IMR-90 (cell line): ENCODE results near the gene FAHD2A. TPM values are rescaled to one million over a fixed set of nuclear protein-coding genes. Genes with fewer than 3 reads are reported as not detected.
"Not testable (repeated sequence)": the region's sequence is repeated elsewhere in the genome, so short reads cannot be mapped to it uniquely, and the experiment has no call there.

Source experiments
- ATAC-seq: fragments of 200-7000 bp; cut with Tn5 transposase; 2 replicates; pipeline ENCODE4 v1.9.1; 2020; ENCODE audit warnings: low read depth, mild to moderate bottlenecking, moderate library complexity
- BruUV-seq: library from RNA; stranded (reverse); fragments of 400-500 nt; replicated peaks from 2 replicates; lab custom pipeline; 2021; lab: Mats Ljungman, UMichigan
- CTCF ChIA-PET: fragments of 300-600 bp; formaldehyde crosslinking; extraction: SDS; loops from one replicate; lab custom pipeline; 2021; ENCODE audit warnings: antibody characterized with exemption; lab: Yijun Ruan, JAX
- POLR2A ChIA-PET: fragments of 300-600 bp; sonication (Branson Sonifier 250); formaldehyde crosslinking; loops from one replicate; lab custom pipeline; 2022; ENCODE audit warnings: antibody characterized with exemption; ENCODE audit not compliant: unreplicated experiment; lab: Charles Lee
- DNase-seq: peaks from one replicate; pipeline ENCODE4 v3.0.0; 2013
- H2AFZ ChIP-seq: replicated peaks from 2 replicates; pipeline ENCODE3; 2013; ENCODE audit warnings: low read length, mild to moderate bottlenecking; ENCODE audit not compliant: poor library complexity
- H2AK5ac ChIP-seq: 2 replicates; pipeline ENCODE4 v1.6.1; 2013; ENCODE audit warnings: low read depth, low read length, inconsistent platforms
- H2AK9ac ChIP-seq: replicated peaks from 2 replicates; pipeline ENCODE3; 2013; ENCODE audit warnings: mild to moderate bottlenecking, low read depth, low read length, moderate library complexity; ENCODE audit not compliant: poor library complexity
- H2BK120ac ChIP-seq: 2 replicates; pipeline ENCODE4 v1.6.1; 2013; ENCODE audit warnings: low read depth, low read length, inconsistent platforms
- H2BK15ac ChIP-seq: 3 replicates; pipeline ENCODE4 v1.6.1; 2013; ENCODE audit warnings: low read depth, low read length, inconsistent platforms
- H2BK20ac ChIP-seq: 2 replicates; pipeline ENCODE4 v1.6.1; 2013; ENCODE audit warnings: low read depth, mild to moderate bottlenecking, inconsistent platforms, low read length, moderate library complexity
- H2BK5ac ChIP-seq: 2 replicates; pipeline ENCODE4 v1.6.1; 2013; ENCODE audit warnings: mild to moderate bottlenecking, low read depth, low read length, inconsistent platforms; ENCODE audit not compliant: poor library complexity, severe bottlenecking
- H3K14ac ChIP-seq: replicated peaks from 2 replicates; pipeline ENCODE4 v1.6.1; 2013; ENCODE audit warnings: low read depth, low read length, inconsistent platforms
- H3K18ac ChIP-seq: 2 replicates; pipeline ENCODE4 v1.6.1; 2013; ENCODE audit warnings: low read depth, low read length, control low read depth
- H3K23ac ChIP-seq: 2 replicates; pipeline ENCODE4 v1.6.1; 2013; ENCODE audit warnings: low read depth, low read length, inconsistent platforms
- H3K27ac ChIP-seq: 2 replicates; pipeline ENCODE4 v1.5.1; 2013; ENCODE audit warnings: mild to moderate bottlenecking, control low read depth, low read length; ENCODE audit not compliant: insufficient read depth
- H3K27me3 ChIP-seq: 2 replicates; pipeline ENCODE4 v1.6.1; 2013; ENCODE audit warnings: low read length; ENCODE audit not compliant: control insufficient read depth, insufficient read depth
- H3K36me3 ChIP-seq: 2 replicates; pipeline ENCODE4 v1.6.1; 2013; ENCODE audit warnings: low read length, mixed read lengths; ENCODE audit not compliant: control insufficient read depth, insufficient read depth
- H3K4ac ChIP-seq: 2 replicates; pipeline ENCODE4 v1.6.1; 2013; ENCODE audit warnings: low read depth, low read length, inconsistent platforms
- H3K4me1 ChIP-seq: 2 replicates; pipeline ENCODE4 v1.6.1; 2013; ENCODE audit warnings: low read length, mixed read lengths; ENCODE audit not compliant: control insufficient read depth, insufficient read depth
- H3K4me2 ChIP-seq: 2 replicates; pipeline ENCODE4 v1.6.1; 2013; ENCODE audit warnings: low read depth, mild to moderate bottlenecking, control low read depth, low read length, moderate library complexity
- H3K4me3 ChIP-seq: 2 replicates; pipeline ENCODE4 v1.5.1; 2013; ENCODE audit warnings: low read depth, mild to moderate bottlenecking, control low read depth, low read length, moderate library complexity; ENCODE audit not compliant: insufficient read depth
- H3K56ac ChIP-seq: 2 replicates; pipeline ENCODE4 v1.6.1; 2013; ENCODE audit warnings: low read length, inconsistent platforms; ENCODE audit not compliant: insufficient read depth; ENCODE audit errors: extremely low read depth
- H3K79me1 ChIP-seq, 2 experiments: 2 replicates each; pipeline ENCODE4 v1.6.1; 2013; ENCODE audit warnings: low read length in 2 of 2, inconsistent platforms in 1 of 2, low read depth in 1 of 2
- H3K9ac ChIP-seq: 2 replicates; pipeline ENCODE4 v1.6.1; 2013; ENCODE audit warnings: low read depth, low read length, control low read depth
- H3K9me1 ChIP-seq: 2 replicates; pipeline ENCODE4 v1.6.1; 2013; ENCODE audit warnings: low read length, inconsistent platforms; ENCODE audit not compliant: insufficient read depth
- H3K9me3 ChIP-seq: 2 replicates; pipeline ENCODE4 v1.6.1; 2013; ENCODE audit warnings: low read length; ENCODE audit not compliant: control insufficient read depth, insufficient read depth
- H4K20me1 ChIP-seq: 2 replicates; pipeline ENCODE4 v1.6.1; 2013; ENCODE audit warnings: low read length, inconsistent platforms; ENCODE audit not compliant: insufficient read depth
- H4K5ac ChIP-seq: 2 replicates; pipeline ENCODE4 v1.6.1; 2013; ENCODE audit warnings: mild to moderate bottlenecking, low read depth, low read length, control low read depth
- H4K8ac ChIP-seq, 2 experiments: 2 replicates each; pipeline ENCODE4 v1.6.1; 2013; ENCODE audit warnings: low read depth in 2 of 2, low read length in 2 of 2, control low read depth in 1 of 2, inconsistent platforms in 1 of 2
- H4K91ac ChIP-seq: 2 replicates; pipeline ENCODE4 v1.6.1; 2013; ENCODE audit warnings: low read depth, low read length, inconsistent platforms; ENCODE audit not compliant: insufficient read depth
- WGBS, 2 experiments: methylation state at CpG; one replicate each; pipeline versions ENCODE4 v1.1.5 to v1.1.7; 2013; ENCODE audit warnings: missing lambda C conversion rate in 2 of 2; ENCODE audit not compliant: insufficient read length in 1 of 2; ENCODE audit errors: extremely low coverage in 2 of 2; 5-methylcytosine and 5-hydroxymethylcytosine counted together
- dilution Hi-C: fragments of 300-500 bp; cut with HindIII; formaldehyde crosslinking; loops from one replicate; pipeline ENCODE4 v1.14.3; 2018; ENCODE audit warnings: low sequenced_read_pairs; ENCODE audit not compliant: unreplicated experiment
- in situ Hi-C: fragments of 300-500 bp; cut with MboI; formaldehyde crosslinking; loops from 3 replicates; pipeline ENCODE4 v1.14.3; 2019; ENCODE audit warnings: low sequenced_read_pairs, inconsistent platforms, mixed read lengths
- intact Hi-C: fragments of 100-400 bp; cut with micrococcal nuclease; formaldehyde crosslinking; loops from 2 replicates; pipeline ENCODE4 v1.10.0; 2022
- polyA plus RNA-seq, 3 experiments: library from polyadenylated mRNA; depleted of rRNA; stranded (reverse); fragments of >200 nt; gene quantifications; 2 replicates each; pipeline ENCODE4 v1.2.3, GENCODE V29; 2012; ENCODE audit warnings: low replicate concordance in 1 of 3
- total RNA-seq: library from RNA; depleted of rRNA; stranded (reverse); fragments of >200 nt; gene quantifications from 2 replicates; pipeline ENCODE4 v1.2.3, GENCODE V29; 2012

The FAHD2A gene
- total and polyA plus RNA-seq, 2 of the 4 experiments (the other 2 are of a cell fraction): 35.1 to 36.2 TPM

DNA sequence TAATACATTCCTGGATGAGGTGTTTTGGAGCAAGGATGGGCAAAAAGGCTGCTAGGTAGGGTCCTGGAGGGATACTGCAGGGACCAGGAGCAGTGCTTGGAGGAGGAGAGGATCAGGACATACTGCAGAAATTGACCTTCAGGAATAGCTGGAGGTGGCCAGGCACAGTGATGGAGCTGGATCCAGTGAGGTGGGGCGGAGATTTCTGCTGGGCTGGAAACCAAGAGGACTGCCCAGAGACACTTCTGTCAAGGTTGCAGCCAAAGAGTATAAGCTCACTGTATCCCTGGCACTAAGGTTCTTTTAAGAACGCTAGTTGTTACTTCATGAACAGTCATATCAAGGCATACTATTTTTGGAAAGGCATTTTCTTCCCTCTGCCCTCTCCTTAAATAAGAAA is 42.8 kb downstream of the FAHD2A start:
- dilution Hi-C loops, in situ Hi-C loops, H2BK120ac ChIP-seq: not testable (repeated sequence)

DNA sequence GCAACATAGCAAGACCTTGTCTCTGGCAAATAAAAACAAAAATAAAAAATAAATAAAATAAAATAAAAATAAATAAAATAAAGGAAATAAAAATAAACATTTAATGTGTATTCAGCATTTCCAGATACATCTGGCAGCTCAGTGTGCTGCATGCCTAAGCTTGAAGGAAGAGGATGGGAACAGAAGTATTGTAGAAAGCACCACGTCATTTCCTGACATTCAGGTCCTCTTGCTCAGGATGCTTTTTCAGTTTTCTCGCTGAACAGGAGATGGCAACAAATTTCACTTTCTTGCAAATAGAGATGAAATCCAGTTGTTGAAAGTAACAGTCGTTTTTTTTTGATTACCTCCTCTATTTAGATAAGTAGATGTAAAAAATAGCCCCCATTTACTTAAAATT is 60.8 kb downstream of the FAHD2A start:
- H2AFZ ChIP-seq, H3K4me2 ChIP-seq, H3K4me1 ChIP-seq, H3K27me3 ChIP-seq, H4K5ac ChIP-seq, H3K4me3 ChIP-seq, H4K8ac ChIP-seq, H3K23ac ChIP-seq, H3K9ac ChIP-seq, H3K9me1 ChIP-seq, H2BK120ac ChIP-seq, POLR2A ChIA-PET, H3K27ac ChIP-seq, H2BK20ac ChIP-seq, H4K91ac ChIP-seq, H2AK9ac ChIP-seq, H2BK5ac ChIP-seq, H3K36me3 ChIP-seq, H3K4ac ChIP-seq, BruUV-seq, H2BK15ac ChIP-seq, H3K56ac ChIP-seq, H2AK5ac ChIP-seq, H3K9me3 ChIP-seq, in situ Hi-C loops, H3K14ac ChIP-seq, dilution Hi-C loops, H3K18ac ChIP-seq, H4K20me1 ChIP-seq, ATAC-seq, CTCF ChIA-PET, intact Hi-C loops, DNase-seq, H3K79me1 ChIP-seq: not testable (repeated sequence)
- no CpG with 5 or more reads among the region's 3 CpGs for WGBS, 2 experiments

More for the DNA sequence above, 42.8 kb downstream of the FAHD2A start:
- H3K56ac ChIP-seq, H3K18ac ChIP-seq, H4K5ac ChIP-seq, H2BK15ac ChIP-seq, H2AK9ac ChIP-seq, H3K36me3 ChIP-seq, H3K23ac ChIP-seq, POLR2A ChIA-PET, DNase-seq, H3K4ac ChIP-seq, H4K20me1 ChIP-seq, H2BK20ac ChIP-seq, BruUV-seq, H3K4me2 ChIP-seq, H3K27me3 ChIP-seq, CTCF ChIA-PET, H2BK5ac ChIP-seq, H3K9me1 ChIP-seq, H2AFZ ChIP-seq, H3K9me3 ChIP-seq, H3K4me1 ChIP-seq, H3K4me3 ChIP-seq, intact Hi-C loops, H3K14ac ChIP-seq, ATAC-seq, H2AK5ac ChIP-seq, H3K27ac ChIP-seq, H4K8ac ChIP-seq, H3K9ac ChIP-seq, H4K91ac ChIP-seq, H3K79me1 ChIP-seq: not testable (repeated sequence)
- no CpG with 5 or more reads among the region's 2 CpGs for WGBS, 2 experiments
